SU-DHL-6 (cell line): ENCODE data around the gene HMGA1.

Source experiments
- CTCF ChIP-seq: fragments of 200-600 bp; sonication (generic); IDR thresholded peaks from one replicate; pipeline ENCODE4 v1.5.1; 2017; ENCODE audit warnings: antibody characterized with exemption, mild to moderate bottlenecking, low read length, moderate library complexity; ENCODE audit not compliant: insufficient read depth, poor library complexity, severe bottlenecking
- EZH2phosphoT487 ChIP-seq: fragments of 200-600 bp; sonication (generic), shearing (Covaris generic); conservative IDR thresholded peaks from 2 replicates; pipeline ENCODE4 v1.6.1; 2018; ENCODE audit warnings: mild to moderate bottlenecking, antibody characterized with exemption, low read length, moderate library complexity, mixed read lengths

- no peak for TF ChIP-seq CTCF
- TF ChIP-seq EZH2phosphoT487, result no peak
Measured at GRCh38 chr6:34226066-34226465, 10.6 kb upstream of the HMGA1 start.
